GM12892 (cell line): ENCODE data around the gene CACNA1E.

ENCODE experiments used
- POLR2A ChIP-seq: IDR thresholded peaks from 2 replicates; pipeline ENCODE4 v1.6.1; 2011; ENCODE audit warnings: low read depth, low read length, control low read depth
- POLR2AphosphoS5 ChIP-seq: IDR thresholded peaks from 2 replicates; pipeline ENCODE4 v1.6.1; 2011; ENCODE audit warnings: low read depth, low read length, control low read depth
- TAF1 ChIP-seq: IDR thresholded peaks from 2 replicates; pipeline ENCODE4 v1.6.1; 2011; ENCODE audit warnings: low read depth, mild to moderate bottlenecking, control low read depth, low read length, borderline replicate concordance

DNA sequence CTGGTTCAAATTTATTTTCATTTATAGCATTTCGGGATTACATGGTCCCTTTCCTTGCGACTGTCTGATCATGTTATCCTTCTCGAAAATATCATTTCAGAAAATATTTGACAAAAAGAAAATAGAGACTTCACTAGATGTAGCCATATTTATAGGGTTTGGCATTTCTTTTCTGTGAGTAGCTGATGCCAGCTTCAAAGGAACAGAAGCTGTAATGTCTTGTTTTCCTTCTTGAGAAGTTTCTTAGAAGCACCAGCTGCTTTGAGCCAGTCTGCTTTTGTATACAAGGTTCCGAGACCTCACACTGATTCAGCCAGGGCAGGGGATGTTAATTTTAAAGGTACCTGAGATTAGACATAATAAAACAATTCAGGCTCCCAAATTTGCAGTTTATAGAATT, 329.9 kb downstream of the CACNA1E start:
- no peak for TF ChIP-seq POLR2AphosphoS5
- no peak for TF ChIP-seq POLR2A
- no peak for TF ChIP-seq TAF1
